HT-29 (cell line): ENCODE results near the gene CDK17. TPM values are rescaled to one million over a fixed set of nuclear protein-coding genes. Genes with fewer than 3 reads are reported as not detected.
"Not testable (repeated sequence)": the region's sequence is repeated elsewhere in the genome, so short reads cannot be mapped to it uniquely, and the experiment has no call there.

Source experiments
- DNase-seq: peaks from one replicate; pipeline ENCODE4 v3.0.0-alpha.2; 2015; ENCODE audit warnings: low spot score
- total RNA-seq: library from RNA; depleted of rRNA; stranded (reverse); fragments of >200 nt; shearing (Covaris generic); gene quantifications from 2 replicates; pipeline ENCODE4 v1.2.3, GENCODE V29; 2014

CDK17 gene
- total RNA-seq, 1 experiment from 2014 or later: 9.2 TPM

DNA sequence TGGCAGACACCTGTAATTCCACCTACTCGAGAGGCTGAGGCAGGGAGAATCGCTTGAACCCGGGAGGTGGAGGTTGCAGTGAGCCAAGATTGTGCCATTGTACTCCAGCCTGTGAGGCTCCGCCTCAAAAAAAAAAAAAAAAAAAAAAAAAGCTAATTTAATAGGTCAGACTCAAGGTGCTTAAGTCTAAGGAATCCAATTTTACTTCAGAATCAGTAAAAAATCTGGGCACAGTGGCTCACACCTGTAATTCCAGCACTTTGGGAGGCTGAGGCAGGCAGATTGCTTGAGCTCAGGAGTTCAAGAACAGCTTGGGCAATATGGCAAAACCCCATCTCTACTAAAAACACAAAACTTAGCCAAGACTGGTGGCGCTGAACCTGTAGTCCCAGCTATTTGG is 7.0 kb downstream of the CDK17 start:
- DNase-seq: not testable (repeated sequence)

DNA sequence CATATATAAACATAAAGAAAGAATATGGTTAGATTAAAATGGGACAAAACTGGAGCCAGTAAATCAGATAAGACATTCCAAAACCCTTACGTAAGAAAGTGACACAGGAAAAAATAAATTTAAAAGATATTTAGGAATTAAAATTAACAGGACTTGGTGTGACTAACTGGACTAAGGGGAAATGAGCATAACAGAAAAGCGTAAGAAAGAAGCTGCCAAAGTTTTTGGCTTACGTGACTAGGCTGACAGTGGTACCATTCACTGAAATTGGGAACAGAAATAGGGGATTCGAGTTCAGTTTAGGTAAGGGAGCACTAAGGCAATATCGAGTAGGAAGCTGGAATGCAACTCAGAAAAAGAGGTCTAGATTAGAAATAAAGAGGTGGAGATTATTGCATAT is 7.8 kb downstream of the CDK17 start:
- no peak for DNase-seq

DNA sequence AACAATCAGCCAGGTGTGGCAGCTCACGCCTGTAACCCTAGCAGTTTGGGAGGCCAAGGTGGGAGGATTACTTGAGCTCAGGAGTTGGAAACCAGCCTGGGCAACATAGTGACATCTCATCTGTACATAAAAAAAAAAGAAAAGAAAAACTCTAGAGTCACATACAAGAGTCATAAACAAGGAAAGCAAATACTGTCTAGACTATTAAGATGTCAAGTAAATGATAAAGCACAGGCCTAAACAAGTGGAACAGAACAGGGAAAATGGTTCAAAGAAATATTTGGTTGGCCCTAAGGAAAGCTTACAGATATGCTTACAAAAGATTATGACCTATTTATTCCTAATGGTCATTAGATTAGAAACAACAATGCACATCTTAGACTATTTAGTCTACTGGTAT is 12.3 kb downstream of the CDK17 start:
- DNase-seq: no peak

DNA sequence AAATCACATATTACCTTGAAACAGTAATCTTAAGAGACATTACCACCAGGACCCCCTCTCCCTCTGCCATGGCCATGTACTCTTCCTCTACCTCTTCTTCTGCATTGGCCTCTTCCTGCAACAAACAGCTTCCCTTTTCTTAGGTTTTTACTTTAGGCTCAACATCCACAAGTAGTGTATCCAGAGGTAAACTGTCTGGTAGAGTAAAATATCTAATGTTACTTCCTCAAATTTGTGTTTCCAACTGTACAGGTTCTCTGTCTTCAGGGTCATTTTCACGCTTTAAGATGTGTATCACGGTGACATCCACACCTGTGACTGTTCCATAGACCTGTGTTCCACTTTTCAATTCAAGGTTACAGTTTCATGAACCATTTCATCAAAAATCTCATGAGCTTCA is 13.4 kb downstream of the CDK17 start:
- DNase-seq: no peak

DNA sequence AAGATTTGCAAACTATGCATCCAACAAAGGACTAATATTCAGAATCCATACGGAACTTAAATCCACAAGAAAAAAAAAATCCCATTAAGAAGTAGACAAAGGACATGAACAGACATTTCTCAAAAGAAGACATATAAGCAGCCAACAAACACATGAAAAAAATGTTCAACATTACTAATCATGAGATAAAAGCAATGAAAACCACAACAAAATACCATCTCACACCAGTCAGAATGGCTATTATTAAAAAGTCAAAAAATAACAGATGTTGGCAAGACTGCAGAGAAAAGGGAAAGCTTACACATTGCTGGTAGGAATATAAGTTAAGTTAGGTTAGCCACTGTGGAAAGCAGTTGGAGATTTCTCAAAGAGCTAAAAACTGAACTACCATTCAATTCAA is 16.2 kb downstream of the CDK17 start:
- DNase-seq: no peak

DNA sequence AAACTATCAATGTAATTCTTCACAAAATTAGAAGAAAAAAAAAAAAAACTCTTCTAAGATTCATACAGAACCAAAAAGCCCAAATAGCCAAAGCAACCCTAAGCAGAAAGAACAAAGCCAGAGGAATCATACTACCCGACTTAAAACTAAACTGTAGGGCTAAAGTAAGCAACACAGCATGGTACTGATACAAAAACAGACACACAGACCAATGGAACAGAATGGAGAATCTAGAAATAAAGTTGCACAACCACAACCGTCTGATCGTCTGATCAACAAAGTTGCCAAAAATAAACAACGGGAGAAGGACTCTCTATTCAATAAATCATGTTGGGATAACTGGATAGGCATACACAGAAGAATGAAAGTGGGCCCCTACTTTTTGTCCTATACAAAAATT is 16.9 kb downstream of the CDK17 start:
- no peak for DNase-seq

DNA sequence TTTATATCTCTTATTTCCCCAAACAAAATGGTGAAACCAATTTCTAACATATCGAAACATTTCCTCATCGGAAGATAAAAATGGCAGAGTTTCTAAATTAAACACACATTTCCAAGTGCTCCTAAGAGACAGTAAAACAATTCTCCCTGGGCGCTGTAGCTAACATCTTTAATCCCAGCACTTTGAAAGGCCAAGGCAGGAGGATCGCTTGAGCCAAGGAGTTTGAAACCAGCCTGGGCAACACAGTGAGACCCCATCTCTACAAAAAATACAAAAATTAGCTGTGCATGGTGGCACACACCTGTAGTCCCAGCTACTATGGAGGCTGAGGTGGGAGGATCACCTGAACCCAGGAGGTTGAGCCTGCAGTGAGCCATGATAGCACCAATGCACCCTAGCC is 20.5 kb downstream of the CDK17 start:
- not testable (repeated sequence) for DNase-seq

DNA sequence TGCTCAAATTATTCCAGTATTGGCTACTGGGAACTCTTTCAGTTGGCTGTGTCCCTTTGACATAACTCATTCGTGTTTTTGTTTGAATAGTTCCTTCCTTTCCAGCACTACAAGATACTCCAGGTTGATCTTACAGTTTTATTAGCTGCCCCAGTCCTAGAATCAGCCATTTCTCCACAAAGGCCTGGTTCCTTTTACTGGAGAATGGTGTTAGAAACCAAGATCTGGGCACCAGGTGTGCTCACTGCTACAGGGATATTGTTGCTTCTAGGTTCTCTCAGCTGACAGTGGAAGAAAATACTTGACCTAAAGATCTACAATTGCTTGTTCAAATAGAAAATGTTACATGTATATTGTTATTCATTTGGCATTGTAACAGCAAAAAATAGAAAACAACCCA is 21.9 kb downstream of the CDK17 start:
- no peak for DNase-seq

DNA sequence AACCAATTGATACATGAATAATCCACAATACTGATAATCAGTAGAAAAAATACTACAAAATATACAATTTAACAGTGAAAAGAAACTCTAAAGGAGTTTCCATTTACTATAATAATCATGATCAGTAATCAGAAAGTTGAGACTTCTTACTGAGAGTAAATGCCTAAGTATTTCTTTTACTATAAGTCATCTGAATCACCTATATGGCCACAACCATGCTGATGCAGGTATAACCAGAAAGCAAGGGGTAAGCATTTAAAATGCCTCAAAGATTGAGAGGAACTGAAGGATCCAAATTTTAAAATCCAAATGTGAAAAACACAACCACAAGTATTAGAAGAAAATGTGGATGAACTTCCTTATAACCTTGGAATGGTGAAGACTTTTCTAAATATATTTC is 23.4 kb downstream of the CDK17 start:
- DNase-seq: no peak

DNA sequence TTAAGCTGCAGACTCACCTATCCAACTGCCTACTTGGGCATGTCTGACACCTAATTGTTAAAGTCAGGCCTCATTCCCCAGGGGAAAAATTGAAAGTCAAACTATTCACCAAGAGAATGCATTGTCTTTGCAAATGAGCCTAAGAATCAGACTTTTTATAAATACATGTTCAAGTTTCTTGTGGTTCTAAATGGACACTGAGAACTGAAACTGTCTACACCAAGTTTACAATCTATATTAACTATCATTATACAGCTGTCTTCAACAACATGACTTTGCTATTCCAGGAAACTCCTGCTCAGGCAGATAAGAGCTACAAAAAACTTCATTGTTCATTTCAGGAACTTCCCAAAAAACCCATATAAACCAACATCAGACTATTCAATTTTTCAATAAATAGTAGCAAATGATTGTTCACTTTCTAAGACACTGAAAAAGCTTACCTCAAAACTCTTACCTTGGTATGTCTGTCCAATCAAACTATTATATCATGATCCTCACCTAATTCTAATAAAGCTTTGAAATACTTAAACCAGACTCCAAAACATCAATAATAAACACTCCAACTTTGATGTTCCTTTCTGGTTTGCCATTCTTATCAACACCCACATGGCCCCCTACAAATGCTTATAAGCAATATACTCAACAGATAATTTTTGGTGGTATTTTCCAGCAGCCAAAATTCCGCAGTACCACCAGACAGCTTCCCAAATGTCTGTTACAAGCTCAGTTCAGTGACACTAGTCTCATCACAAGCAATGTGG is 24.2 kb downstream of the CDK17 start:
- DNase-seq: no peak

DNA sequence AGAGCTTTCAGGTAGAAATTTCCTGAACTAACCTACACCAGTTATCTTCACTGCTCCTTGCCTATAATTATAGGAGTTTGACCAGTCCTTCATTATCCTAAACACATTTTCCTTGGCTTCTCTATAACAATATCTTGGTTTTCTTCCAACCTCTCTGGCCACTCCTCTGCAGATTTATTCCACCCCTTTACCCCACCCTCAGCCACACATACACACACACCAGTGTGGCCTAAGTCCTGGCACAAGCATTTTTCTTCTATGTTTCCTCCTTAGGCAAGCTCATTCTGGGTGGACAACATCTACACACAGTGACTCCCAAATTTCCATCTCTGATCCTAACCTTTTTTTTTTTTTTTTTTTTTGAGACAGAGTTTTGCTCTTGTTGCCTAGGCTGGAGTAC is 25.1 kb downstream of the CDK17 start:
- DNase-seq: no peak

DNA sequence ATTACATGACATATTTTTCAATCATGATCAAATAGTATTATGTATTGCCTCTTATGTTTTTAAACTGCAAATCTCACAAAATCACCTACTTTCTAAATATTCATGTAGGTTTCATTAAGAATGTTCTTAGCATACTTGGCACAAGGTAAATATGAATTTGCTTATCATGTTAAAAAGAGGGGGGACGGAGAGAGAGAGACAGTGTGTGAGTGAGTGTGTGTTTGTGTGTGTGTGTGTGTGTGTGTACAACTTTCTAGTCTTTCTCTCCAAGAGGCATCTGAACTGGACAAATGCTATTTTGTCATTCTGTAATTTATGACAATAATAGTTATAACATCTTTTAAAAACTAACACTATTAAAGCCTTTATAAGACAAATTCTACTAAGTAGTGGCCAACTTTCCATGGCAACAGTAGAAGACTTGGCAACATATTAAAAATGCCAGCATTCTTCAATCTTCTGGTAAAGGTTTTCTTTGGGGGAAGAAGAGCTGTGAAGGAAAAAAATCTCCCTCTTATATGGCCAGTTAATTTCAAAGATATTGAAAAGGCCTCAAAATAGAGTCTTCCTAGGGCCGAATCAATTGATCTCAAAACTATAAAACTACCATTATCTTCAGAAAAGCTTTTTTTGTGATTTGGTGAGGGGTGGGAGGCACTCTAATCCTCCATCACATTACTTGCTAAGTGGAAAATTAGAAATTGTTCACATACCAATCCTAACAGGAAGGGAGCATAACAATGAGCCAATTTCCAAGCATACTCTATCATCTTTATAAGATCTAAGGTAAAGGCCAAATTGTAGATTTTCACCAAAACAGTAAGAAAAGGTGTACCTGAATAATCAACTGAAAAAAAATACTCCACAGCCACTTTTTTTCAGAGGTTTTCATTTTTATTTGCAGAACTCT is 28.2 kb downstream of the CDK17 start:
- DNase-seq: no peak

DNA sequence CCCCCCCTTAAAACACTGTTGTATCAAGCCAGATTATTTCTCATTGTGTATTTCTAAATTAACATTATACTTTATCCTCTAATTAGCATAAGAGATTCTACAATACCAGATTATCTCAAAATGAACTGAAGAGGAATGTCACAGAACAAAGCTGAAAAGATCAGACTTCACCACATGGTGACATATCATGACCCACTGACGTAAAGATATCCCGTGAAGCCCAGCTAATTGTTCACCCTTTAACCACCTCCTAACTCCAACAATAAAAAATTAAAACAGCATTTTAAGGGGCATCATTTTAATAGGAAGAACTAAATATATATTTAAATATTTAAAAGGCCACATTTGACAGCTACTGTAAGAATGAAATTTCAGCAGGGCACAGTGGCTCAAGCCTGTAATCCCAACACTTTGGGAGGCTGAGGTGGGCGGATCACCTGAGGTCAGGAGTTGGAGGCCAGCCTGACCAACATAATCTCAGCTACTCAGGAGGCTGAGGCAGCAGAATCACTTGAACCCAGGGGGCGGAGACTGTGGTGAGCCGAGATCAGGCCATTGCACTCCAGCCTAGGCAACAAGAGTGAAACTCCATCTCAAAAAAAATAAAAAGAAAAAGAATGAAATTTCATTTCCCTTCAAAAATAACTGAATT is 29.0 kb downstream of the CDK17 start:
- no peak for DNase-seq

DNA sequence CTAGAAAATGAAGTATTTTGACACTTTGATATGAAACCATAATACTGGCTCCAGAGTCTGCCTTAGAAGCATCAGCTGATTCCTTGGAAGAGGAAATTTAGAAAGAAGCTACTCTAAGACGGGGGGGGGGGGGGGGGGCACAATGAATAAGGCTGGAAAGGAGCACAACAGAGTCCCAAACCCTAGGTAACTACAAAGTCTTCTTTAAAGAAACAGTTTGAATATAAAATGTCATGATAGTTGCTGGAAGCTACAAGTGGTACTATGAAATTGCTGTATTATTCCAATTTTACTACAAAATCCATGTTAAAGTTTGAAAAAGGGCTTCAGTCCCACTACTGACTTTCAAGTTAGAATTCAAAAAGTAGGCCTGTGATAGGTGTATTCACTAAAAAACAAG is 31.6 kb downstream of the CDK17 start:
- DNase-seq: no peak

DNA sequence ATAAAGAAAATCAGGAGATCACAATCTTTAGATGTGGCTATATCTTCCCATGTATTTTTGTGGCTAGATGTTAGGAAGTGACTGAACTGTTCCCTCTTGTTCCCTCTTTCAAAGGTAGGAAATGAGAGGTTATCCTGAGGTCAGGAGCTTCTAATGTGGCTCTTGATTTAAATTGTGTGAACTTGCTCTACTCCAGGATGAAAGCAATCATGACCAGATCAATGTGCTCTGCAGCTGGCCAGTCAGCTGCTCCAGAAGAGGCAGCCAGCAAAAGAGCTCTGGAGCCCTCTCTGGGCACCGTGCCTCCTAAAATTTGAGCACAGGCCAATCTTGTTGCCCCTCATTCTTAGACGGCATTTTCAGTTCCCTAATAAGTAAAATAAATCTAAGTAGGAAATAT is 32.0 kb downstream of the CDK17 start:
- no peak for DNase-seq

DNA sequence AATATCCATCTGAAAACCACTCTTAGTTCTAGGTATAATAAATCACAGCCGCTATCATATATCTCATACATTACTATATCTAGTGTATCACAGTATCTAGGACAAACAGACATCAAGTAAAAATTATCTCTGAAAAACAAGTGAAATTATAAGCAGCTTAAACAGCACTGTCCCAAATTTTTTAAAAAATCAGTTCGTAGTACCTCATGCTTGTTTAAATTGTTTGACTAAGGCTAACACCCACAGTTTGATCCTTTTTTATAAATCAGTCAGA is 33.9 kb downstream of the CDK17 start:
- no peak for DNase-seq

DNA sequence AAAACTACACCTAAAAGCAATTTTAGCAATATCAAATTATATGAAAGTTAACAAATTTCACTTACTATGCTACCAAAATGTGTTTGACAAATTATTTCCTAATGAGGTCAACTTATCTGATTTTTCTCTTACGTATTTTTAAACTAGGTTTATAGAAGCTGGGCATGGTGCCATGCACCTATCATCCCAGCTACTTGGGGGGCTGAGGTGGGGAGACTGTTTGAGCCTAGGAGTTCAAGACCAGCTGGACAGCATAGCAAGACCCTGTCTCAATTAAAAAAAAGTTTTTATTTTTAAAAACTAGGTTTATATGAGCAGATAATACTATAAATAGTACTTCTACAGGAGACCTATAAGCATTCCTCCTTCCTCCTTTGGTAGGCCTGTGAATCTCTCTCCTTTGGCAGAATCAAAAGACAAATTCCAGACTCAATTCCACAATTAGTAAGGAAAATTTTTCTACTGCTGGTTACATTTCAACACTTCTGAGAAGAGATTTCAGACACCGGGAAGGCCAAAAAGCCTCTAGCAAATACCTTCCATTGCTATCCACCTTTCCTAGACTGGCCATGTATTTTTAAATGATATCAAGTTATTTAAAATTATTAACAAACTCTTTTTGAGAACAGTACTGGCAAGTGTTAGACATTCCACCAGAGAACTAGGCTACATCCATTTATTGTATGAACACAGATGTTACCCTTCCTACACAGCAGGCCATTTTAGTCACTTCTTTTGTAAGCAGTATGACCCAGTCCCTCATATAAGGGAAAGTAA is 34.4 kb downstream of the CDK17 start:
- no peak for DNase-seq

DNA sequence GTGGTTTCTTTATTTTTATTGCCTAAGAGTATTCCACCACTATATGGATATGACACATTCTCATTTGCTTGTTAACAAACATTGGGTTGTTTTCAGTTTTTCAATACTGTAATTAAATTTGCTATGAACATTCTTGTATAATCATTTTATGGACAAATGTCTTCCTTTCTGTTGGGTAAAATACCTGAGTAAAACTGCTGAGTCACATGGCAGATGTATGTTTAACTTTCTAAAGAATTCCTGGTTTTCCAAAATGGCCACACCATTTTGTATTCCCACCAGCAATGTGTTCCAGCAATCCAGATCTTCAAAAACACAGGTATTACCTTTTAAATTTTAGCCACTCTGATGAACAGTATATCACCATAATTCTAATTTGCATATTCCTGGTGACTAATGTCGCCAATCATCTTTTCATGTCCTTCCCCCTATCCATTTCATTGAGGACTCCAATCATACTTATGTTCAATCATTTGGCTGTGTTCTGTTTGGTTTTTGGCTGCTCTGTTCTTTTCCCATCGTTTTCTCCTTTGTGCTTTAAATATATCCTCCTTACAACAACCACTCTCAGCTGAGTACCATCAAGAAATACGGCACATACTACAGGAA is 36.0 kb downstream of the CDK17 start:
- no peak for DNase-seq

DNA sequence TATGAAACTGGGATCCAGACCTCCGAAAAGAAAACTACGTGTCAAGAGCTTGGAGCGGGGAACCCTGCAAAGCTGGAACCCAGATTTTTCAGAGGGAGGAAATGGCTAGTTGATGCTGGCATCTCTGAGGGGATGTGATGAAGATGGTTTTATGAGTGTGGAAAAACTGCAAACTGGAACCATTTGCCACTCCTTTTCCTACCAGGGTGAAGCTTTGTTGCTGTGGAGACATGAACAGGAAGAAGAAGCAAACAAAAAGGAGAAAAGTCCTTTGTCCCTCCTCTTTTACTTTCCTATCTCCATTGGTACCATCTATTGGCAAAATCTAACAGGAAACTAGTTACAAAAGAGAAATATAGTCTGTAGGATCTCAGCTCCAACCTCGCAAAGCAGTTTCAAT is 39.2 kb downstream of the CDK17 start:
- DNase-seq: peak; percentile 16

DNA sequence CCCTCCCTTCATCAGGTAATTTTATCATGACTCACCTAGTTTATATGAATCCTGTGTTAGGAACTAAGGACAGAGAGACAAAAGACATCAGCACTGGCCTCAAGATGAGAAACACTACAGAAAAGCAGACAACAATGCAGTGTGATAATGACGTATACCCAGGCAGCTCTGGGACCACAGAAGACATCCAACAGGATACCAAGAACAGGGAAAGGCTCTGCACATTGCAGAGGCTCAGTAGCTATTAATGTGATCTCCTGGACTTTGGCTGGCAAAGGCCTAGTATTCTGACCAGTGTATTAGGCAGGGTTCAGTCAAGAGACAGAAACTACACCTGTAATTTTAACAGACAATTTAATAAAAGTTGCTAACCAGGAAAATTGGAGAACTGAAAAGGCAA is 39.7 kb downstream of the CDK17 start:
- DNase-seq: no peak

DNA sequence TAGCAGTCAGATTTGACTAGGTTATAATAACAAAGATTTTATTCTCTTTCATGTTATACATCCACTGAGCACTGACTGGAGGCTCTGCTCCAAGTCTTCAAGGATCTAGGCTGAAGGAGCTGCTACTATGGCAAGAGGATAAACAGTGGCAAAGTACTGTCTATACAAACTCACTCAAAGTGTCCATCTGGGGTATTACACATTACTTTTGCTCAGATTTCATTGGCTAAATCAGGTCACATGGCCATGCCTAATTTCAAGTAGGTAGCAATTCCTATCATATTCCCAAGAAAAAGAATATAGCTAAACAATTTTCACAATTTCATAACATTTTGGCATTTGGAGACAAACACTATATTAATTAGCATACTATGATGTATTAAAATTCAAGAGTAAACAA is 40.9 kb downstream of the CDK17 start:
- DNase-seq: no peak

DNA sequence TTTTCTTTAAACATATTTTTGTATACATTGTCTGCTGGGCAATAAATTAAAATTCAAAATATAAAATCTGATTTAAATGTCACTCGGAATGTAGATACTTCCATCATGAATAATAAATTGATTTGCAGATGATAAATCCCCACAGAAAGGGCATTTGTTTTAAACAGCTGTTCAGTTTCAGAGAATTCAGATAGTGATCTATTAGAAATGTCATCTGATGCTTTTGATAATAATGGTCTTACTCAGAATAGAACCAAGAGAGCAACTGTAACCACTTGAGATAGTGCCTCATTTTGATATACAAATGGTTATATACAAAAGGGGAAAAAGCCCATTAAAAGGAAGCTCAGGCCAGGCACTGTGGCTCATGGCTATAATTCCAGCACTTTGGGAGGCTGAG is 43.4 kb downstream of the CDK17 start:
- DNase-seq: no peak
